Activated CD4-positive, alpha-beta T cell treated with anti-CD3 and anti-CD28 coated beads, Interleukin-2, amount 50 U/mL, for 1 hour (primary cell): ENCODE measurements around the gene GPR33.
"Not testable (repeated sequence)": the region's sequence is repeated elsewhere in the genome, so short reads cannot be mapped to it uniquely, and the experiment has no call there.

Experiments used
- DNase-seq: peaks from one replicate; pipeline ENCODE4 v3.0.0-alpha.2; 2020

GPR33 gene, protein sequence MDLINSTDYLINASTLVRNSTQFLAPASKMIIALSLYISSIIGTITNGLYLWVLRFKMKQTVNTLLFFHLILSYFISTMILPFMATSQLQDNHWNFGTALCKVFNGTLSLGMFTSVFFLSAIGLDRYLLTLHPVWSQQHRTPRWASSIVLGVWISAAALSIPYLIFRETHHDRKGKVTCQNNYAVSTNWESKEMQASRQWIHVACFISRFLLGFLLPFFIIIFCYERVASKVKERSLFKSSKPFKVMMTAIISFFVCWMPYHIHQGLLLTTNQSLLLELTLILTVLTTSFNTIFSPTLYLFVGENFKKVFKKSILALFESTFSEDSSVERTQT

GRCh38 chr14:31487886-31488285 is at the start of gene GPR33:
Gene GPR33, minus strand, starts transcription at chr14:31488039. Its CDS starts 4,074 bp downstream, at chr14:31483965.
- DNase-seq: no peak

DNA sequence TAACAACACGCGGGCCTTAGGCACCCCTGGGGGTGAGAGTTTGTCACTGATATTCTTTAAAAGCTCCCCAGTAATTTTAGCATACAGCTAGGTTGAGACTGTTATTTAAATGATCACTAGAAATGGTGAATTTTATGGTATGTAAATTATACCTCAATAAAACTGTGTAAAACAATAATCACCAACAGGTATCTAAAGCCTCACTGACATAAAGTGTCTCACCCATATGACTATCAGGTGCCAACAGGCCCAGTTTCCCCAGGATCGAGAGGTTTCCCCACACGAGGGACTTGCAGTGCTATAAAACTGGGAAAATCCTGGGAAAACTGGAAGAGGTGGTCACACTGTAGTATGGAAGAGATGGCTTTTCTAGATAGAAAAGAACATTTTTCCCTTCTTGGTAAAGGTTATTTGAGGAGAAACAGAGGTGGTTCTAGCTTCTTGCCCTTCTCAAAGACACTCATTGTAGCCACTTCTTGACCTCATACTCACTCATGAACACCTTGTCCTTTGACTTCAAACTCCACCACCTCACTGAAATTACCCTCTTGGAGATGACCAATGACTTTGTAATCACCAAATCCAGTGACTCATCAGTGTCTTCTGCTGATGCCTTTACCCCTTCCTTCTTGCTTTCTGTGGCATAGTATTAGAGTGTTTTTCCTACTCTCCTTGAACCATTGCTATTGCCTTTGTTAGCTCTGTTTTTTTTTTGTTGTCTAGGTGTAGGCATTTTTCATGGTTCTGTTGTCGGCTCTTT is 48.5 kb upstream of the GPR33 start:
- no peak for DNase-seq

DNA sequence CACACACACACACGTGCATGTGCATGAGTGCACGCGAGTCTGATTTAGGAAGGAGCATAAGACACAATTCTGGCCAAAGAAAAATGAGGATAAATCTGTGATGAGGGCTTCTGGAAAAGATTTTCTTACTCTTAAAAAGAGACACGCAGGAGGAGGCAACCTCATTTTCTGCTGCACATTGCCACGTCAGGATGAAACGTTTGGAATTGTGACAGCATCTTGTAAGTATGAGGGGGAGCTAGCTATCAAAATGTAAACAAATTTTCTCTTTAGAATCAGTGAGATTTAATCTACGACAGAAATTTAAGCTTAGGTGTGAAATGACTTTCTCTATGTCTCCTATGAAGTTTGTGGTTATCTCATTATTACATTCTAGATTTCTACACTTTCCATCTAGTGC is 42.3 kb upstream of the GPR33 start:
- DNase-seq: no peak

- no peak for DNase-seq
Observed at GRCh38 chr14:31529053-31529452, 41.2 kb upstream of the GPR33 start.

- no peak for DNase-seq
Observed at GRCh38 chr14:31527546-31527945, 39.7 kb upstream of the GPR33 start.

GRCh38 chr14:31527087-31527486 is 39.2 kb upstream of the GPR33 start:
- no peak for DNase-seq

DNA sequence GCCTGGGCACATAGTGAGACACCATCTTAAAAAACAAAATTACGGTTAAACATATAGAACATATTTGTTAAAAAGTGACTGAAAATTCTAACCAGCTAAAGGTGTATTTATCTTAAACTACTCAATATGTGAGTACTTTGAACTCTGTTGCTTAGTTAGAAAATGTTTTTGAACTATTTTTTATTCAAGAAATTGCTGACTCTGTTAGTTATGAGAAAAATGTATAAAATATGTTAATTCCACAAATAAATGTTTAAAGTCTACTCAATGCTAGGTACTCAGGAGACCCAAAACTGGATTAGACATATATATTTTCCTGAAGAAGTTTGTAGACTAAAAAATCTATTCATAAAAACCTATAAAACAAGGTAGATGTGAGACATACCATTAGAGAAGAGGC is 23.0 kb upstream of the GPR33 start:
- no peak for DNase-seq

- no peak for DNase-seq
Observed at GRCh38 chr14:31510222-31510621, 22.4 kb upstream of the GPR33 start.

- no peak for DNase-seq
Observed at GRCh38 chr14:31508135-31508534, 20.3 kb upstream of the GPR33 start.

DNA sequence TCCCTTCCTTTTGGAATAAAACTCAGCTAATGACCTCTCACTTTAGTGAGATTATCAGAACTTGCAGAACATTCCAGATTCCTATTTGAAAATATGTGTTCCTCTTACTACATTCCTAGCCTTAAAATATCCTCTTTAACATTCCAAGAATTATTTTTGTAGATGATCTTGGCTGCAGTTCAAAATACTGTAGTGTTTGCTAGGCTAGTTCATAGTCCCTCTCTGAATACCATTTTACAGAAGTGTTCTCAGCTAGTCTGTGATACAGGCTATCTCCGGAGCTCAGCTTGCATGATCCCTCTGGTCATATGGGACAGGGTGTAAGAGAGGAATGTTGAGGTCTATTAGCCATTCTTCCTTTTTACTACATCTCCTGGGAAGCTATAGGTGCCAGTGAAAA is 17.6 kb upstream of the GPR33 start:
- DNase-seq: no peak

- no peak for DNase-seq
Observed at GRCh38 chr14:31501870-31502269, 14.0 kb upstream of the GPR33 start.

DNA sequence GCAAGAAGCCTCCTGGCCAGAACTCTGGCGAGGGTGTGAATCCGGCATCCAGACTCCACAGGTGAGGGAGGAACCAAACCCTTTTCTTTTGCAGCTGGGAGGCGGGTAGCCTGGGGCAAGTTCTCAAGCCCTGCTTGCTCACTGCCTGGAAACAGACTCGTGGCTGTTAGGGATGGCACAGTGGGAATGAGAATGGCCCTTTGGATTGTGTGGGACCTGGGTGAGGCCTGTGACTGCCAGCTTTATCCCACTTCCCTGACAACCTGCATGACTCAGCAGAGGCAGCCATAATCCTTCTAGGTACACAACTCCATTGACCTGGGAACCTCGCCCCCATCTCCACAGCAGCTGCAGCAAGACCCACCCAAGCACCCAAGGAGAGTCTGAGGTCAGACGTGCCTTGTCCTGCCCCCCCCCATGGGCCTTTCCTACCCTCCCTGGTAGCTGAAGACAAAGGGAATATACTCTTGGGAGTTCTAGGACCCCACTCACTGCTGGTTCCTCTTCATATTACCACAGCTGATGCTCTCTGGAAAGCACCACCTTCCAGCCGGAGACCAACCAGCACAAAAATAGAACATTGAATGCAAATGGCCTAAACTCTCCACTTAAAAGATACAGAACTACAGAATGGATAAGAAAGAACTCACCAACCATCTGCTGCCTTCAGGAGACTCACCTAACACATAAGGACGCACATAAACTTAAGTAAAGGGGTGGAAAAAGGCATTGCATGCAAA is 5.1 kb upstream of the GPR33 start:
- DNase-seq: no peak

- no peak for DNase-seq
Observed at GRCh38 chr14:31489691-31490090, 1.9 kb upstream of the GPR33 start.

GRCh38 chr14:31486764-31487163 is 1.1 kb downstream of the GPR33 start:
- no peak for DNase-seq

GRCh38 chr14:31484754-31485153 is 3.1 kb downstream of the GPR33 start:
- DNase-seq: no peak

DNA sequence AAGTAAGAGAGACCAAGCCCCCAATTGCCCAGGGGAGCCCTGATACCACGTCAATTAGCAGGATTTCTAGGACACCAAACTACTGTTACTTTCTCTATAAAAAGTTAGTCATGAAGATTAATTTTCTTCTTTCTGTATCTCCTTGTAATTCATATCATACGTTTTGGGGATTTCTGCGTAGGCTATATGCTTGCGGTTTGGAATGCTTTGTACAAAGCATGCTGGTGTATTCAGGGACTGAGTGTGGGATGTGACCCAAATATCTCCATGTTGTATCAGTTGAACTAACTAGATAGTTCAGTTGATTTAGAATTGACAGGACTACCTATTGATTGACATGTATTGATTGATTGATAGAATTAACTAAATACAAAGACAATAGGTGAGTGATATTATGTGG is 7.7 kb downstream of the GPR33 start:
- DNase-seq: no peak

DNA sequence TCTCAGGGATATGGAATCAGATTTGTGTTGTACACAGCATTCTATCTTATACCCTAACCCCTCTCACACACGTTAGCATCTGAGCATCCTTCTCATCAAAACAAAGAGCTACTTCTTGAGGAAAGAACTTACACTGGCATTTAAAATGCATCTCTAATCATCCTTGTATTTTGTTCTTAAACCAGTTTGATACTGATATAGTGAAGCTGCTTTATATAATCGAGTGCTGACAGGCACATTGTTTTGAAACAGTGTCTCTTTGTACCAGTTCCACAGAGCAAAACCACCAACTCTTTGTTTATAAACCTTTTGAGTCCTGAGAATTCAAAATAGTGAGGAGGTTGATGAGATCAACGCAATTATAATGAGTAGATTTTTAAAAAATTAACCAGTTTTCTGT is 8.8 kb downstream of the GPR33 start:
- DNase-seq: no peak

- DNase-seq: no peak
Observed at GRCh38 chr14:31477248-31477647, 10.6 kb downstream of the GPR33 start.

DNA sequence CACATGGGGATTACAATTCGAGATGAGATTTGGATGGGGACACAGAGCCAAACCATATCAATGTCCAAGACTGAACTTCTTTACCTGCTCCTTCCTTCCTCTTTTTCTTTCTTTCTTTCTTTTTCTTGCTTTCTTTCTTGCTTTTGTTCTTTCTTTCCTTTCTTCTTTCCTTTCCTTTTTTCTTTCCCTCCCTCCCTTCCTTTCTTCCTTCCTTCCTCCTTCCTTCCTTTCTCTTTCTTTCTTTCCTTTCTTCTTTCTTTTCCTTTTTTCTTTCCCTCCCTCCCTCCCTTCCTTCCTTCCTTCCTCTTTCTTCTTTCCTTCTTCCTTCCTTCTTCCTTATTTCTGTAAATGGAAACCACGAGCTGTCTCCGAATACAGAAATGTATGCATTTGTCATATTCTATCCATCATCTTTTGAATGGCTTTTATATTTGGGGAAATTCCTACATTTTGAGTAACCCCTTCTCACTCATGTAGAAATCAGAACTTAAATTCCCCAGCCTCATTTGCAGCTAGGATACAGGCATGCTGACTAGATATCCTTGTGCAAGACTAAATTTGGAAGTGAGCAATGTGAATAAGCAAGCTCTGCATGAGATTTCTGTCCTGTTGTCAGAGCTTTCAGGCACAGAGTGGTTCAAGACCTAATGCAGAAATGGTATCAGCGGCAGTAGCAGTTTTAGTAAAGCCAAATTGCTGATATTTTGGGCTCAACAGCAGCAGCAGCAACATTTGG is 11.5 kb downstream of the GPR33 start:
- DNase-seq: no peak

- no peak for DNase-seq
Observed at GRCh38 chr14:31466554-31466953, 21.3 kb downstream of the GPR33 start.

DNA sequence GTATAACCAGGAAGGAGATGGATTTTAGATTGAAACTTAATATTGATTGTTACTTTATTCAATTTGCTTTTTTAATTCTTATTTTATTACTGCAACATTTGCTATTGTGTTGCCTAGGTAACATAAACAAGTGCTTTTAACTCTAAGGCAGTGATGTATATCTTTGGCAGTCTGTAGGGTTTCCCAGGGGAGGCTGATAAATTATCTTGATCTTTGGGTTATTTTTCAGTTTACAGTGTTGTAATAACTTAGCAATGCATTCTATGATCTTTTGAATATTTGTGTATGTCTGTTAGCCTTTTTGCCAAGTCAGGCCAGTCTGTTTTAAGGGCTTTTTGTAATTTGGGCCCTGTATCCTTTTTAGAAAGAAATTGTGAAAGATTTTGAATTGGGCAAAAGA is 22.7 kb downstream of the GPR33 start:
- DNase-seq: no peak

DNA sequence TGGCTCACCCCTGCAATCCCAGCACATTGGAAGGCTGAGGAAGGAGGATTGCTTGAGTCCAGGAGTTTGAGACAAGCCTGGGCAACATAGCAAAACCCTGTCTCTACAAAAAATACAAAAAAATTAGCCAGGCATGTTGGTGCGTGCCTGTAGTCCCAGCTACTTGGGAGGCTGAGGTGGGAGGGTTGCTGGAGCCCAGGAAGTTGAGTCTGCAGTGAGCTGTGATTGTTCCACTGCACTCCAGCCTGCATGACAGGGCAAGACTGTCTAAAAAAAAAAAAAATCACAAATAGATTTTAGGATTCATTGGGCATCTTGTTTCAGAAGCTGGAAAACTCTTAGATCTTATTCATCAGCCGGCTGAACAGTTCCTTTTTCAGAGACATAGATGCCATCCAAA is 25.4 kb downstream of the GPR33 start:
- DNase-seq: not testable (repeated sequence)

- no peak for DNase-seq
Observed at GRCh38 chr14:31461545-31461944, 26.3 kb downstream of the GPR33 start.
